SIG-M5 treated with dmso at 0.1 percent for 504 hours (cell line): Measurements from ENCODE around the gene SPINK4.
A peak's percentile ranks its signal among the peaks of the same experiment; 100 is the strongest.

ENCODE experiments used
- DNase-seq: peaks from one replicate; lab custom pipeline; 2025; ENCODE audit not compliant: unreplicated experiment; lab: John Stamatoyannopoulos, UW

SPINK4 gene

DNA sequence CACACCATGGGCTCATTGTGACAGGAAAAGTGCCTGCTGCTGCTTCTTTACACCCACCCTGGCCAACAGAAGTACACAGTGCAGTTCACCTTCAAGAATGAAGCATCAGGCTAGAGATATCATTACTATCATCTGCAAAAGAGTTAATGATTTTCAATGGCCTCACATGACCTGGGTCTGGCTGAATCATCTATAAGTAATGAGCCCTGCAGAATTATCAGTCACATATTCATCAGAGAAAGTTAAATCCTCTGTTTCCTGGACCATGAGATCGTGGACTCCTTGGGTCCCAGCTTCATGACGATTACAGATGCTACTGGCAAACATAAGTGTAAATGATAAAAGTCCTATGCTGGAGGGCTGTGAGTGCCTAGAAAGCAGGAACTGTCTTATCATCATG lies 16.3 kb downstream of the SPINK4 start:
- DNase-seq, result no peak

DNA sequence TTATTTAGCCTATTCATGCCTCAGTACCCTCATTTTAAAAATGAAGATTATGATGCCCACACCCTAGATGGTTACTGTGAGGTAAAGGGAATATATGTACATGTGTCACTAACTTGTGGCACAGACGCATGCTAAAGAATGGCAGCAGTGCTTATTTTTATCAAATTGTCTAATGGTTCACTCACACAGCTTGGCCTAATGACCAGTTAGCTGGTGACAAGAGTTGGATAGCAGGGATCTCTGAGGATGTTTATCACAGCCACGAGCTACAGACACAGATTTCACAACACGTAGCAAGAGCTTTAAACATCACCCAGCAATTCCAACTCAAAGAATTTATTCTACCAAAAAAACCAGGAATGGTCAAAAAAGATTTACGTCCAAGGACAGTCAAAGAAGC lies 17.3 kb downstream of the SPINK4 start:
- no peak for DNase-seq

DNA sequence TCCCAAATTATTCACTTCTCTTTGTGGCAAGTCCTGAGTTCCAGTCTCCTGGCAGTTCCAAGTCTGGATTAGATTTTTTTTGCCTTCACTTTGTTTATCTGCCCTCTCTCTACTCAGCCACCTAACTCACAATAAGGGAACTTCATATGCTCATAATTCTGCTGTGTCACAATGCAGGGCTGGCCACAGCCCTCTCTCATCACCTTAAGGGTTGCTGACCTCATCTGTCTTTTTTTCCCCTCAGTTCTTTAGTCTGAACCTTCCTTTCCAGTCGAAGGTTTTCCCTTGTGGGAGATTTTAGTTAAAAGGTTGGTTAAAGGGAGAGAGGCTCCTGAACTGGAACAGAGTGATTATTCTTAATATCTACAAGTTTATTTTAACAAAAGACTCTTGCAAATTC lies 20.4 kb downstream of the SPINK4 start:
- no peak for DNase-seq

DNA sequence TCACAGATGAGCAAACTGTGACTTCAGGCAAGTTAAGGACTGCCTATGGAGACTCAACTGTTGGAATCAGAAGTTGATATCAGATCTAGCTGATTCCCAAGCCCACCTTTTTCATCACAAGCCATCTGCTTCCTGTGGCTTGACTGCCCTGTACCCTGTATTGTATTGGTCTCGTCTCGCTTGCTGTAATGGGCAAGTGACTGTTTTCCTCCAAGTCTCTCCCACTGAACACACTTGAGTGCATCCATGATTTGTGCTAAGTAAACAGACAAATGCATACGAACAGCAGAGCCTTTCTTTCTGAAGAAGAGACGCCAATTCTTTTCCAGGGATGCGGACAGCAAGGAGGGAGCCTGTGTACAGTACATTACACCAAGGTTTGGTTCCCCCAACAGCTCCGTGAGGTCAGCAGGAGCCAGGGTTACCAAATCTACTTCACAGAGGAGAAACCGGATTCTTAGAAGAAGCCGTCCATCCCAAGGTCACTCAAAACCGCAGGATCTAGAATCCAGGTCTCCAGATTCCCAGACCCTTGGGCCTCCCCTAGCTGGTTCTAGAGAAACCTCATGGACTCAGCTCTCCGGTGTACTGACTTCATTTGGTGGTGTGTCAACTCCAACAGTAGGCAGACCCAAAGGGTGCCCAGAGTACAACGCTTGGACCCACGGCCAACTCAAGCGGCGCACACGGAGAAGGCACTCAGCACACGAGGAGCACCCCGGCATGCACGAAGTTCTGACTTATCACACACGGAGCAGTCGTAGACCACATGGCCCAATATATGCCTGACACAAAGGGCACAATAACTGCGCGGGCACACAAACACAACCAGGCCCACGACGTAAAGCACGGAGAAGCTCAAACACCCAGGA lies 23.4 kb downstream of the SPINK4 start:
- peak; percentile 13 for DNase-seq

DNA sequence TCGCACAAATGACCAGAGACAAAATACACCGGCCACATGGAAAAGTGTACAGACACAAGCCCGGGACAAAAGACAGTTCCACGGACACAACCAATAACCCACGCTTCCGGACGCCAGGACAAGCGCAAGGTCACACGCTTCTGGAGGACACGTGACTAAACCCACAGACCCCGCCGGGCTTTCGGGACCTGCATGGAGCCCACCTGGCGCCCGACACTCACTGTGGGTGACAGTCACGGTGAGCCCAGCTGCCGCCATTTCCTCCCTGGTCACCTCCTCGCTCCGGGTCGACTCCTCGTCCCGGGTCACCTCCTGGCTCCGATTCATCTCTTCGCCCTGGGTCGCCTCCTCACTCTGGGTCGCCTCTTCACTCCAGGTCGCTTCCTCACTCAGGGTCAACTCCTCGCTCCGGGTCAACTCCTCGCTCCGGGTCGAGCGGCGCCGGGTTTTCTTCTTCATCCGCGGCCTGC lies 24.1 kb downstream of the SPINK4 start:
- DNase-seq, result no peak

DNA sequence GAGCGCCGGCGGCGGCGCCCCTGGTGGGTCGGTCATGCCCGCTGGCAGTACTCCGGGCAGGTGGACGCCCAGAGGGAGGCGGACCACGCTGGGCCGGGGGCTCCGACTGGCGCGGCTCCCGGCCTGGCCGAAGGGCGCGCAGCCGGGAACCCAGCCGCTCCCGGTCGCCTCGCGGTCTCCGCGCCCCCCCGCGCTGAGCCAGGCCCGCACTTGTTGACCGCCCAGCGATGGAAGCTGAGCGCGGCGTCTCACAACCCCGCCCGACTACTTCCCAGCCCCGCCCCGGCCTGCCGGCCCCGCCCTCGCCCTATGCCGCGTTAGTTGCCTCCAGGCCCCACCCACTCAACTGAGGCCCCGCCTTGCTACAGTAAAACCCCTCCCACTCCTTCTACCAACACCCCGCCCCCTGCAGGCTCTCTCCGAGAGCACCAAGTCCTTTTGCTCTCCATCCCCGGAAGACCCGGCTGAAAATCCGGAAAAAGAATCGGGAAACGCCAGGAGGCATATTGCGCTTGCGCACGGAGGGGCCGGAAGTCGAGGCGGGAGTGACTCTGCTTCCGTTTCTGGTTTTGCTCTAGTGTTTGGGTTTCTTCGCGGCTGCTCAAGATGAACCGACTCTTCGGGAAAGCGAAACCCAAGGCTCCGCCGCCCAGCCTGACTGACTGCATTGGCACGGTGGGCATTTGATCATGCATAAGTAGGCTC lies 24.7 kb downstream of the SPINK4 start, which contains the start of the genes BAG1 and CHMP5:
BAG1 (minus strand) TSS at position 236 of the 705 bp plus-strand sequence.
CHMP5 (plus strand) TSS at position 577 of the 705 bp plus-strand sequence; CDS start at position 607, 30 bp downstream.
- DNase-seq, result peak; percentile 98

DNA sequence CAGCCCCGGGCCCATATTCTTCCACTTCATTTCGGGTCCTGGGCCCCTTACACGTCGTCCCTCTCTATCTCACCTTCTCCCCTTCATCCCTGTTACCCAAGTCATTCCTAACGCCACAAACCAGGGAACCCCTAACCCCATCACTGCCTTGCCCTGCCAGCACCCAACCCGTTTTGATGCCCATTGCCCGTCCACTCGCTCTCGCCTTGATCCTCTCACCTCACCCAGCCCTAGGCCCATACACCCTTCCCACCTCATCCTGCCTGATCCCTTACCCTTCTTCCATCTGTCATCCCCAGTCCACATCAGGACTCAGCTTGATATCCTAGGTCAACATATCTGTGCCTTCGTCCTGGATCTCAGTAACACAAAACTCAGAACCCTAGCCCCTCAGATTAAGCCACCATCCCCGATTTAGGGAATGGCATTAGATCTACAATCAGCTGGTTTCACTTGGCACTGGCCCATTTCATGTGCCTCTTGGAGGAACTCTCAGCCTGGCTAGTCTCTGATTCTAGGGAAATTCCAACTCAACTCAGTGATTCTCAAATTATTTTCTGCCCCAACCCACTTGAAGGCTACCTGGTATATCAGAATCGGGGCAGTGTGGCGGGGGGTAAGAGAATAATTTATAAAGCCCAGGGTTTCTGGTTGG lies 25.4 kb downstream of the SPINK4 start:
- no peak for DNase-seq

DNA sequence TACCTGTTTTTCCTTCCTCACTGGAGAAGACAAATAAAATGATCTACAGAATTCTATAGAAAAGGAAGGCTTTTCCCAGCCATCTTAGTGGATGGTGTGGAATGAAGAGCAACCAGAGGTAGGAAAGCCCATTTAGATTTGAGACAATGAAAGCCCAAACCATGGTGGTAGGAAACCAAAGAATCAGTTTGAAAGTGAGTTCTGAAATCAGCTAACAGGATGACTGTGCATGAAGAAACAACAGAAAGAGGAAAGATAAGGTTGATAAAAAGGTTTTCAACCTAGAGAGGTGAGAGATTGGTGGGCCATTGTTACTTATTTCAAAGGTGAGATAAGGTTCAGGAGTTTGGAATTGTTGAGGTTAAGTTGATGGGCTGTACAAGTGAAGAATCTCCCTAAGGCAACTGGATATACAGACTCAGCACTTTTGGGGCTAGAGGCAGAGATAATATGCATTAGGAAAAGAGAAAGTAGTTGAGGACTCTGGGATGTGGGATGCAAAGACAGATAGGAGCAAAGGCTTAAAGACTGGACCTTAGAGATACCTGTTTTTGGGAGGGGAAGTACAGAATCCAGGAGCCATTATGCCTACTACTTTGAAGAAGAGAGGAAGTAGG lies 27.3 kb downstream of the SPINK4 start:
- no peak for DNase-seq

DNA sequence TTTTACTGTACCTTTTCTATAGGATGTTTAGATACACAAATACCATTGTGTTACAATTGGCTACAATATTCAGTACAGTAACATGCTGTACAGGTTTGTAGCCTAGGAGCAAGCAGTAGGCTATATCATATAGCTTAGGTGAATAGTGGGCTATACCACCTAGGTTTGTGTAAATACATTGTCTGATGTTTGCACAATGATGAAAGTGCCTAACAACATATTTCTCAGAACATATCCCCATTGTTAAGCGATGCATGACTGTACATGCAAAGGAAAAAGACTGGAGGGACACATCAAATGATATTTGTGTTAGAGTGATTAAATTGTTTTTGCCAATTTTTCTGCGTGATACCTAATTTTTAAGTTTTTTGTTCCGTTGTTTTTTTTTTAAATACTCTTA lies 30.2 kb downstream of the SPINK4 start:
- DNase-seq, result no peak

DNA sequence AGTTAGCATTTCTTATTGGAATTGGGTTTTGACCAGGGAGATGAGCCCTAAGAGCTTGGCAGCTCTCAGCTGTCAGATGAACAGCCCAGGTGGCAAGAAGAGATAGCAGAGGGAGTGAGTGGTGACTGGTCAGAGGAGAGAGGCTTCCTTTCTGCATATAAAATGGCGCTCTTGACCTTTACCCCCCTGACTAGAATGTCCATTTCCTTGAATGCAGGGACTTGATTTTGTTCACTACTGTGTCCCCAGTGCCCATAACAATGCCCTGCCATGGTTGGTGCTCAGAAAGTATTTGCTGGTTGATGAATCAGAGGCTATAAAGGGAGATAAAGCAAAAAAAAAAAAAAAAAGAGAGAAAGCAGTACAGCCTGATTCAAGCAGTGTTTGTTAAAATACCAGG lies 32.1 kb downstream of the SPINK4 start:
- no peak for DNase-seq

DNA sequence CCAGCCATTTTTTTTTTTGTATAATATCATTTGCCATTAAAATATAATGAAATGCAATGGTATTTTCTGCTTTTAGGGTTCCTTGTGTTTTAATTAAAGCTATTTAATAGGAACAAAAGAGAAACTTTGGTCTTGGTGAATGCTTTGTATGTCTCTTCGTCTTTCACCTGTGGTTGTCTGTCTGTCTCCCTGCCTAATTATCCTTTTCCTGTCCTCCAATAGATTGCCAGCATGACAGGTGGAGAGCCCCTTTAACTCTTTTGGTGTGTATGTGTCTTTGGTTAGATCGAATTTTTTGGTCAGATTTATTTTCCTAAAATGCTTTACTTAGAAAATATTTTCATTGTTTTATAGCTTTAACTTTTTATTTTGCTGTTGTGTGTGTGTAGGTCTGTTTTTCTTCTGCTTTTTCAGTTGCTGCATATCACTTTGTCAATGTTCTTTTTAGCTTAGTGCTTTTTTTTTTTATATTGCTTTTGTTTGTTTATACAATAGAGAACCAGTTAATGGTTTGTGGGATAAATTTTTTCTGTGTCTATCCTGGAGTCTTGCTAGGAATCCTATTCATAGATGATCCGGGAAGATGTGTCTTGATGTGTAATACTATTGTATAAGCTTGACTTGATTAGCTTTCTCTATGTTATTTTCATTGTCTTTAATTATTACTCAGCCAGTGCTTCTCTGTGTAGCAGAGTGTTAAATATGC lies 33.5 kb downstream of the SPINK4 start:
- no peak for DNase-seq

DNA sequence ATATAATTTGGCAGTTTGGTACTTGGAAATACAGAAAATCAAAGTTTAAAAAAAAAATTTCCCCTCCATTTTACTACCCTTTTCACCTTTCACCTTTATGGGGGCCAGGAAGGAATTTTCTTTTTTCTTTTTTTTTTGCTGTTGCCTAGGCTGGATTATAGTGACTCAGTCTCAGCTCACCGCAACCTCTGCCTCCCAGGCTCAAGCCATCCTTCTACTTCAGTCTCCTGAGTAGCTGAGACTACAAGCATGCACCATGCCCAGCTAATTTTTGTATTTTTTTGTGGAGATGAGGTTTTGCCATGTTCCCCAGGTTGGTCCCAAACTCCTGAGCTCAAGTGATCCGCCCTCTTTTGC lies 34.0 kb downstream of the SPINK4 start:
- DNase-seq, result no peak

DNA sequence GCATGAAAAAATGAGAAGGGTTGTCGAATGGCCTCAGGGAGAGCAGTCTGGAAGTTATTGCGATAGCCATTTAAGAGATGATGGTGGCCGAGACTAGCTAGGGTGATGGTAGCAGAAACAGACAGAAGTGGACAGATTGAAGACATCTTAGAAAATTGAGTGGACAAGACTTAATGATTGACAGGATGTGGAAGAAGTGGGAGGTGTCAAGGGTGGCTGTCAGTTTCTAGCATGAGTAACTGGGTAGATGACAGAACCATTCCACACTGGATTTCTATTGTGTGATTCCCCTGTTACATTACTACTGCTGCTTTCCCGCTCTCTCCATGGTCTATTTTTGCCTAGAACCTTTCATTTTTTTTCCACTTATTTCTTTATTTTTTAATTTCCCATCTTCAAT lies 37.5 kb downstream of the SPINK4 start:
- no peak for DNase-seq

DNA sequence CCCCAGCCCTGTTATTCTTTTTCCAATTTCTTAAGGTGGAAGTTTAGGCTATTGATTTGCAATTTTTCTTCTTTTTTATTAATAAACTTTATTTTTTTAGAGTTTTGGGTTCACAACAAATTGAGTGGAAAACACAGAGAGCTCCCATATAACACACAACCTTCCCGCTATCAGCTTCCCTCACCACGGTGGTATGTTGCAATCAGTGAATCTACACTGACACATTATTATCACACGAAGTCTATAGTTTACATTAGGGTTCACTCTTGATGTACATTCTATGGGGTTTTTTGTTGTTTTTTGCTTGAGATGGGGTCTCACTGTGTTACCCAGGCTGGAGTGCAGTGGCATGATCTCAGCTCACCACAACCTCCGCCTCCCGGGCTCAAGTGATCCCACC lies 45.5 kb downstream of the SPINK4 start:
- no peak for DNase-seq

DNA sequence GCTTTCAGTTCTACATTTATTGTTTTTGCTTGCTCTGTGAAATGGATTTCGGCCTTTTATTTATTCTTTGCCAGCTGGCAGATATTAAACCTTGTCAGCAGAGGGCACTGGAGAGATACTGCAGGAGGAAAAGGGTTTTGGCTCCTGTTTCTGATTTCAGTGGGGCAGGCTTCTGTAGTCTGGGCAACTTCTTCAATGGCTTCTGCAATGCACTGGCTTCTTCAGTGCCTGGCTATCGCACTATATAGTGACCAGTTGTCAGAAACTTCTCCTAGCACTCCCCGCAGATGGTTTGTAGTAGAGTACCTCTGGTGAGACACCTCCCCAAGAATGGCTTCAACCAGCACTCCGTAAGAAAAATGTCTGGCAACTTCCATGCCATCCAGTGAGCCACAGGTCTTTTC lies 47.1 kb downstream of the SPINK4 start:
- DNase-seq, result peak; percentile 80

DNA sequence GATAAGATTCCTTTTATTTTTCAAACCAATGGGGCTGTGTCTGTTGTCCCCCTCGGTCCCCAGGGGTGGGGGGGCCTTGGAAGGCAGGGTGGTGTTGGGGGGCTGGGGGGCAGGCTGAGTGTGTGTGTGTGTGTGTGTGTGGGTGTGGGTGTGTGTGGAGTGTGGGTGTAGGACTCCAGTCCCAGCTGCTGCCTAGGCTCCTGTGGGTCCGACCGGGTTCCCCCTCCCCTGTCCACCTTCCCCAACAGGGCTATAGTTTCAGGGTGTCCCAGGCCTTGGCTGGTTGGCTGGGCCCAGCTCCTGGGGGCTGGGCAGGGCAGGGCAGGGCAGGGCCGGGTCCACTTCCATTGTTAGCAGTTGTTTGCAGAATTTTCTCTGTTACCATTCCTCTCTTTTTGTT lies 48.3 kb downstream of the SPINK4 start:
- DNase-seq, result no peak

DNA sequence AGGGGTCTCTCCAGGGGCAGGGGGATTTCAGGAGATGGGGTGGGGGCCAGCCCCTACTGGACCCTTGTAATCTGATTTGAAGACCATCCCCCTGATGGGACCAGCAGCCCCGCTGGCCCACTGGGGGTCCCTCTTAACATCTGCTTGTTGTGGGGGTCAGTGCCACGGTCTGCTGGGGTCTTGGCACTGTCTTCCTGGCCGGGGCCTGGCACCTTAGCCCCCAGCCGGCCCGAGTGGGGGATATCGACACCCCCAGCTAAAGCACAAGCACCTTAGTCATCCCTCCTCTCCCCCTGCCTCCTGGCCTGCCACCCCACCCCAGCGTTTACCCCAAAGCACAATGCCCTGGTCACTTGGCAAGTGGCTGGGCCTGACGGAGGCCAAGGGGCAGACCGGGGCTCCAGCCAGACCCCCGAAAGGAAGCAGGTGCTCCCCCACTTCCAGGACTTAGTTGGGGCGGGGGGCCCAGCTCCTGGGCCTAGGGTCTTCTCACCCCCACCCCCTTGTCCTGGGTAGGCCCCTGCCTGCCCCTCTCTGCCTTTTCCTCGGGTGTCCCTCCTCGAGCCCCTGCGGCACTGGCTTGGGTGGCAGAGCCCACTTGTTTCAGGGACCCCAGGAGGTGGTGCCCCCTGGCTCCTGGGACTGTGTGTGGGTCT lies 49.0 kb downstream of the SPINK4 start:
- no peak for DNase-seq

DNA sequence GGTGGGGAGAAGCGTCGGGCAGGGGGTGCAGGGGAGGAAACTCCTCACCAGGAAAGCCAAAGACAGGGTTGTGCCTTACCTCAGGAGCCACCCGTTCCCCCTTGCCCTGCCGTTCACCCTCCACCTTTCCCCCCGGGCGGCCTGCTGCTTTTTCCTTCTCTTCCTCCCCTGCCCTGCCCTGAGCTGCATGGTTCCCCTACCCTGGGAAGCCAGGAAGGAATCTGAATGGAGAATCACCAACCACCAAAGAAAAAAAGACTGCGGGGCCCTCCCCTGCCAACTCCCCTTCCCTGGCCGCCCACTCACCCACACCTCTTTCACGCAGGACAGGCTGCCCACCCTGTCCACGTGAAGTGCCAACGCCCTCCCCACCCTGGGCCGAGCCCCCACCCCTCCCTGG lies 49.5 kb downstream of the SPINK4 start:
- no peak for DNase-seq

DNA sequence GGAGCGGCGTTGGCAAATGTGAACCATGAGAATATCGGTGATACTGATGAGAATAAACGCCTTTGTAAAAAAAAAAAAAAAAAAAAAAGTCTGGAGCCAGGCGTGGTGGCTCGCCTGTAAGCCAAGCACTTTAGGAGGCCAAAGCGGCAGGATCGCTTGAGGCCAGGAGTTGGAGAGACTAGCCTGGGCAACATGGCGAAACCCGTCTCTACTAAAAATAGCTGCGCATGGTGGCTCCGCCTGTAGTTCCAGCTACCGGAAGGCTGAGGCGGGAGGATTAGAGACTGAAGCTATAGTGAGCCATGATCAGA lies 49.9 kb downstream of the SPINK4 start:
- no peak for DNase-seq

DNA sequence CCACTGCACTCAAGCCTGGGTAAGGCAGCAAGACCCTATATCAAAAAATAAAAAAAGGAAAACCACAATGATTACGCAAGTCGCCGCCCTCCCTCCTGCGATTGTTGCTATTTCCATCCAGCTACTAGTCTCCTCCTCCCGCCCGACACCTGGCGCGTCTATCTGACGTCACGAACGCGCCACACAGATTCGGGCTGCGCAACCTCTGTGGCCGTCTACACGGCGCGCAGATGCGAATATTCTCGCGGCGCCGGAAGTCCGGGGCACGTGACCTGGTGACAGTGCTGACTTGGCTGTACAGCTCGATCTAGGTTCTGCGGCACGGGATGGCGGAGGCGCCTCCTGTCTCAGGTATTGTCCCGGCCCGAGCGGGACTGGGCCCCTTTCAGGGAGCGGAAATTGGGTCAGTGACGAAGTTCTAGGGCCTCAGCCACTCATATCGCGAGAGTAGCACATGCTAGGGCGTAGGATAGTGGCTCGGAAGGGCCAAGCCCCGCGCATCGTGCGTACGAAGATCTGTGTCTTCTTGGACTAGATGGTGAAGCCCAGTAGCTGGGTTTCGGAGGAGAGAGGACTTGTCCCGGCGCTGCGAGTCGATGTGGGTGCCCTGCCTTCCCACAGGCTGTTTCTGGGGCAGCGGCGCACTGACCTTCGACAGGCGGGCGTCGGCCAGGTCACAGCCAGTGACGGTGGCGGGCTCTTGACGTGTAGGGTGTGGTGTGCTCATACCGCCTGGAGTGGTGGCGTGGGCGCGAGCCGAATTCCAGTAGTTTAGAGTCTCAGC lies 50.5 kb downstream of the SPINK4 start, which contains the start of gene NFX1:
NFX1 (plus strand) TSS at position 270 of the 784 bp plus-strand sequence; CDS start at position 327, 57 bp downstream.
- peak; percentile 98 for DNase-seq
